Activated CD8-positive, alpha-beta memory T cell treated with anti-CD3 and anti-CD28 coated beads, Interleukin-2, amount 50 U/mL, for 1 hour (primary cell): Measurements from ENCODE around the gene KRT38.

ENCODE experiments used
- DNase-seq: peaks from one replicate; pipeline ENCODE4 v3.0.0-alpha.2; 2020; ENCODE audit errors: extremely low read depth

KRT38 gene

DNA sequence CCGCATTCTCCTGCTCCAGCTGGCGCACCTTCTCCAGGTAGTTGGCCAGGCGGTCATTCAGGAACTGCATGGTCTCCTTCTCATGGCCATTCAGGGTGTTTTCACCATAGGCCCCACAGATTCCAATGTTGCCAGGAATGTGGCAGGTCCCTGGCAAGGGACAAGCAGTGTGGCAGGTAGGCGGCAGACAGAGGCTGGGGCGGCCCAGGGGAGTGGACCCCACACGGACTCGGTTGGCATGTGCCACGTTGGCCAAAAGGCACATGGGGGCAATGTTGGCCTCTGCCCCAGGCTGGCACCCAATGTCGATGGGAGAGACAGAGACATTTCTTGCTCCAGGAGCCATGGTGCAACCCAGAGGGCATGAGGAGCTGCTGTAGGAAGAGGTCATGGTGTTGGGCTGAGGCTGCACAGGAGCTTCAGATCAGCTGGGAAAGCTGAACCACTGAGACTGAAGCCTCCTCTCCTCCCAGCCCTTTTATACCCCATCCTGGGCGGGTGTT, at the start of gene KRT38:
TSS of gene KRT38 (minus strand) at position 453 of the 503 bp plus-strand sequence. CDS start at position 391, 62 bp downstream.
- DNase-seq = no peak

DNA sequence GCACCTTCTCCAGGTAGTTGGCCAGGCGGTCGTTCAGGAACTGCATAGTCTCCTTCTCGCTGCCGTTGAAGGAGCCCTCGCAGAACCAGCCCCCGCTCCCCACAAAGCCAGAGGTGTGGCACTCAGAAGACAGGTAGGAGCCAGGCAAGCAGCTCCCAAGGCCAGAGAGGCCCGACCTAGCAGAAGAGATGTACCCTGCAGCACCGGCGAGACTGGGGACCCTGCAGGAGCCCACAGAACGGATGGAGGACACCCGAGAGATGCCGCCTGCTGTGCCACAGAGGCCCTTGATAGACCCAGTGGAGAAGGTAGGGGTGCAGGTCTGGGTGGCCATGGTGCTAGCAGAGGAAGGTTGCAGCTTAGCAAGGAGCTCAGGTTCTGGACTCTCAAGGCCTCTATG, 48.7 kb upstream of the KRT38 start, which contains the start of gene KRT36:
TSS of gene KRT36 (minus strand) at position 380 of the 400 bp plus-strand sequence. CDS start at position 334, 46 bp downstream.
- no peak for DNase-seq

DNA sequence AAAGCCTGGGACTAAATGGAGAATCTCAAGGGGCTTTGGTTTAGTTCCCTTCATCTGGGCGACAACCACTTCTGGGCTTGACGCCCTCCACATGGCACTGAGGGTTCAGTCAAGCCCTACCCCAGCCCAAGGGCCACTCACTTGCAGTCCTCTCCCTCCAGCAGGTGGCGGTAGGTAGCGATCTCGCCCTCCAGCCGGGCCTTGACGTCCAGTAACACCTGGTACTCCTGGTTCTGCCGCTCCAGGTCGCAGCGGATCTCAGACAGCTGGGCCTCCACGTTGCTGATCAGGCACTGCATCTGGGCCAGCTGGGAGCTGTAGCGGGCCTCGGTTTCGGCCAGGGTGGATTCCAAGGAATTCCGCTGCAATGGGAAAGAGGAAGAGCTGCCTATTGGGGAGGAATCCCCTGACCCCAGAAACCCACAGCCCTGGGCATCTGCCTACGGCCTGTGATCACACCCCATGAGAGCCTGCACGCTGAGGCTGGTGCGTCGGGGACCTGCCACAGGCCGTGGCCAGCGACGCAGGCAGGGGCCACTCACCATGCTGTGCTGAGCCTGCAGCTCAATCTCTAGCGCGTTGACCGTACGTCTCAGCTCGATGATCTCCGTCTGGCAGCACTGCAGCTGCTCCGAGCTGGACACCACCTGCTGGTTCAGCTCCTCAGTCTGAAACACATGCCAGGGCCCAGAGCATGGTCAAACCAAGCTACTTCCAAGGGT, 46.2 kb upstream of the KRT38 start:
- DNase-seq = no peak

DNA sequence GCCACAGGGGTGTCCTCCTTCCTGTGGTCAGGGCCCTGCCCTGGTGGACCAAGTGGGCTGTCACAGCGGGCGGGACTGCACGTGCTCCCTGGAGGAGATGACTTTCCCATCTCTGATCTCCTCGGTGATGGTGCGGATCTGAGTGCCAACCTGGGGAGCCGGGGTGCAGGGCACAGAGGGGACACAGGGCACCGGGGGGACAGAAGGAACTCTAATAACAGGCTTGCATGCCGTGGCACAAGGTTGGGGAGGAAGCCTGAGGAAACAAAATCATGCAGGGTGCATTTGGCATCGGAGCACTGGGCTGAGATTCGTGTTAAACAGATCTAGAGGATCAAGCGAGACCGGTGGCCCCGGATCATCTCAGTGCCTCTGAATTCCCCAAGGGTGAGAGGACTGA, 45.5 kb upstream of the KRT38 start:
- DNase-seq = no peak

DNA sequence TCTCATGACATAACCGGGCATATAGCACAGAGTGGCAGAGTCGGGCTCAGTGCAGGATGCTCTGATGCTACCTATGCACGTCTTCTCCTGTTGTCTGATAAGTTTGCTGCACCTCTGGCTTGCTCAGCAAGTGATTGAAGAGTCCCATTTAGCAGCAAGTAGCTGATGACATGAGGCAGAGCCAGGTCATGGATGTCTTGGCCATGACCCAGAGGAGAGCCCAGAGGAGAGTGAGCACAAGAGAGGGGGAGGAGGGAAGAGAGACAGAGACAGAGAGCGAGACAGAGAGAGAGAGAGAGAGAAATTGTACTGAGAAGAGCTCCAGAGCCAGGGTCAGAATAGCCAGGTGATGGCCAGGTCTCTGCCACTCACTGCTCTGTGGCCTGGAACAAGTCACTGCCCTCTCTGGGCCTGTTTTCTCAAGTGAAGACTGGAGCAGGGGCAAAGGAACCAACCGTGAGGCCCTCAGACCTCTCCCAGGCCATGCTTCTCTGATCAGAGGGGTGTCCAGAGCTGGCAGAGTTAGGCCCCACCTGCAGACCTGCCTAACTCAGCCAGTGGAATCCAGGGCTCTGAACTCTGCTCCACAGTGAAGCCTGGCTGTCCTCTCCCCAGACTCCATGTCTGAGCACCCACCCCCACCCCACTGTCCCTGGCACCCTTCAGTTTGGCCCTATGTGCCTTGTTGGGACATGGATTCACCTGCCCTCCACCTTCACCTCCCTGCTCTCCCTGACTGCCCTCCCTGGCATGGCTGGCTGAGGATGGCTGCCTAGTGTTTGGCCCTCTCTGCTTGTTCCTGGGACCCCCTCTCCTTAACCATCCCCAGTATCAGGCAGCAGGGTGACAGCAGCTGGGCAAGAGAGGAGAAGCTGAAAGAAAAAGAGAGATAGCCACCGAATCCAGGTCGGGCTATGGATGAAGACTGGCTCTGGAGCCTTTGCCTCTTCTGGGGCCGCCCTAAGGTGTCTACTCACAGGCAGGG, 44.4 kb upstream of the KRT38 start:
- no peak for DNase-seq

DNA sequence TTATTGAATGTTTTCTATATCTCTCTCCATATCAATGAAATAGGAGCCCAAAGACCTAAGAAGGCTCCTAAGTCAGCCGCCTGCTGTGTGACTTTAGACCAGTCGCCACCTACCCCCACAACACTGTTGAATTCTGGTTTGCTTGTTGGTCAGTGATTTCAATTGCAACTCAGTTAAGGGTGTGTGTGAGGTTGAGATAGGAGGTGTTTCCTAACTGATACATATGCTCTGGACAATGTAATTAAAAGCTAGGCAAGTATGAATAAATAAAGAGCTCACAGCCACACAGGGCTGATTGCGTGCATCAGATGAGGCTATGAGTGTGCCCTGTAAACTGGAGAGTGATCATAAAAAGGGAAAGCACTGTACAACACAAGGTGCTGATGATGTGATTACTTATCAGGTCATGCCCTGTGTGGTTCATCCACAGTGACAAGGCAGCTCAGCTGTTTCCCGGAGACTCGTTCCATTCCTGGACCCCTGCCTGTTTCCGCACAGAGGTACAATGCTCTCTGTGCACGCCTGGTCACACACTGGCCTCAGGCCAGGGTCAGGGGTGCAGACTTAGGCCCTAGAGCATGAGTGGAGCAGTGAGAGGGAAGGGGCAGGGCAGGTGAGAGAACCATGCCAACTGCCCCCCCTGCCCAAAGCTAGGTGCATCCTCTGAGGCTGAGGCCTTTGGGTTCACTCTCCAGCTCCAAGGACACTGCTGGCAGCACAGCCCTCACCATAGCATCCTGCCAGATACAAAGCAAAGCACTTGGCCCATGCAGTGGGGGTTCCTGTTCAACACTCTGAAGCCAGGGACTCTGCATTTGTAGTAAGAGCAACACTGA, 43.4 kb upstream of the KRT38 start:
- no peak for DNase-seq

DNA sequence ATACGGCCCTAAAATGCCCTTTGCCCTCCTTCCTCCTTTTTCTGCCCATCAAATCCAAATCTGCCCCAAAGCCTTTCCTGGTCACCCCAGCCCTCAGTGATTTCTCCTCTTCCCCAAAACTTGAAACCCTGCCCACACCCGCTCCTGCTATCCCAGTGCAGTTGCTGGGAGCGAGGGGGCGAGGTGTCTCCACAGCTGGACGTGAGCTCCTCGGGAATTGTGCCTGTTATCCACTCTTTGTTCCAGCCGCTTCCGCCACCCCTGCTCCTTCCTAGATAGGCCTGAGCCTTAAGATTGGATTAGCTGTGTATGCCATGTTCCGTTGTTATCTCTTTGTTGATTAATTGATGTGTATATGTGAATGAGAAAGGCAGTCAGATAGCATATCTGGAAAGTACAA, 42.7 kb upstream of the KRT38 start:
- DNase-seq = no peak

DNA sequence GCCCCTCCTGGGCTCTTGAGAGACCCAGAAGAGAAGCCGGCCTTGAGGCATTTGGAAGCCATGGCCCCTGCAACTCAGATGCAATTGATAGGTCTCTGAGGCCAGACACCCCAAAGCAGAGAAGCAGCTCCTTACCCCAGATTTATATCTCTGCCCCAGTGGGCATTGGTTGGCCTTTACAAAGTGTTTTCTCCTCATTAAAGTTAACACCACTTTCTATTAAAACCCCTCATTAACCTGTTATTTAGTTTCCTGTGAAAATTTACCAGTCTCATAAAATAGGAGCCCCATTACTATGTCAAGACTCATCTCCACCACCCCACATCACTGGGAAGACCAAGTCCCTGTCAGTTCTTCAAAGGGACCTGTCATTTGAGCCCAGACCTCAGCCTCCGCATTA, 40.3 kb upstream of the KRT38 start, which contains the start of gene KRT35:
TSS of gene KRT35 (minus strand) at position 116 of the 400 bp plus-strand sequence. CDS start at position 62, 54 bp downstream.
- no peak for DNase-seq

DNA sequence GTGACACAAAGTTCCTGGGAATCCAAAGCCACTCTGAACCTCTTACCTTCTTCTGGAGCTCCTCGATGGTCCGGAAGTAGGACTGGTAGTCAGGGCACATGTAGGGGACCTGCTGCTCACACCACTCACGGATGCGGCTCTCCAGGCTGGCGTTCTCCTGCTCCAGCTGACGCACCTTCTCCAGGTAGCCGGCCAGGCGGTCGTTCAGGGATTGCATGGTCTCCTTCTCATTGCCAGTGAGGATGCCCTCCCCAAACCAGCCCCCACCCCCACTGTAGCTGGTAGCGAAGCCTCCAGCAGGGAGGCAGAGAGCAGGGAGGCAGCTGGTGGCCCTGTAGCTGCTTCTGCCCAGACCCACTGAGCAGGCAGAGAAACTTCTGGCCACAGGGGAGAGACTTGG, 39.8 kb upstream of the KRT38 start:
- DNase-seq = no peak

DNA sequence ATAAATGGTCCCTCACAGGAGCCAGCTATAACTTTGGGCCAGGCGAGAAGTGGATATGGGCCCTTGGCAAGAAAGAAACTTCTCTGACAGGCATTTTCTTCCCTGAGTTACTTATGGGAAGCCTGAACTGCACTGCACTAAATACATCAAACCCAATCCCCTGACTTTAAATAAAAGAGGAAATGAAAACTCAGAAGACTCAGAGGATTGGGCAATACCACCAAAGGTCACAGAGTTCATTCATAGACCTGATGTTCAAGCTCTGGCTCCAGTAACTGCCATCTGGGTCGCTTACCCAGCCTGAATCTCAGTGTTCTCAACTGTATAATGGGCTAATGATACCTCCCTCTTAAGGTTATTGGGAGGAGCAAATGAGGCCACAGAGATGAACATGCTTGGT, 39.4 kb upstream of the KRT38 start:
- no peak for DNase-seq

DNA sequence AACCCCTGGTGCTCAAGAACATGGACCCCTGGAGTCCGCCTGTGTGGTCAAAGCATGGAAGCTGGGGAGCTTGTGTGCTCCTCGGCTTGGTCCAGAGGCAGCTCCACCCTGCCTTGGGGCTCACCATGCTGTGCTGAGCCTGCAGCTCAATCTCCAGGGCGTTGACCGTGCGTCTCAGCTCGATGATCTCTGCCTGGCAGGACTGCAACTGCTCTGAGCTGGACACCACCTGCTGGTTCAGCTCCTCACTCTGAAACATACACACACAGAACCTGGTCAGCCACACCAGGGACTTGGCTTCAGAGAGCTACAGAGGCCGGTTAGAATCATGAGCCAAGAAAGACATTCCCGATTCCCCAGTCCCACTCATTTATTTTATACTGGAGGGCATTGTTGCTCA, 37.5 kb upstream of the KRT38 start:
- DNase-seq = no peak

DNA sequence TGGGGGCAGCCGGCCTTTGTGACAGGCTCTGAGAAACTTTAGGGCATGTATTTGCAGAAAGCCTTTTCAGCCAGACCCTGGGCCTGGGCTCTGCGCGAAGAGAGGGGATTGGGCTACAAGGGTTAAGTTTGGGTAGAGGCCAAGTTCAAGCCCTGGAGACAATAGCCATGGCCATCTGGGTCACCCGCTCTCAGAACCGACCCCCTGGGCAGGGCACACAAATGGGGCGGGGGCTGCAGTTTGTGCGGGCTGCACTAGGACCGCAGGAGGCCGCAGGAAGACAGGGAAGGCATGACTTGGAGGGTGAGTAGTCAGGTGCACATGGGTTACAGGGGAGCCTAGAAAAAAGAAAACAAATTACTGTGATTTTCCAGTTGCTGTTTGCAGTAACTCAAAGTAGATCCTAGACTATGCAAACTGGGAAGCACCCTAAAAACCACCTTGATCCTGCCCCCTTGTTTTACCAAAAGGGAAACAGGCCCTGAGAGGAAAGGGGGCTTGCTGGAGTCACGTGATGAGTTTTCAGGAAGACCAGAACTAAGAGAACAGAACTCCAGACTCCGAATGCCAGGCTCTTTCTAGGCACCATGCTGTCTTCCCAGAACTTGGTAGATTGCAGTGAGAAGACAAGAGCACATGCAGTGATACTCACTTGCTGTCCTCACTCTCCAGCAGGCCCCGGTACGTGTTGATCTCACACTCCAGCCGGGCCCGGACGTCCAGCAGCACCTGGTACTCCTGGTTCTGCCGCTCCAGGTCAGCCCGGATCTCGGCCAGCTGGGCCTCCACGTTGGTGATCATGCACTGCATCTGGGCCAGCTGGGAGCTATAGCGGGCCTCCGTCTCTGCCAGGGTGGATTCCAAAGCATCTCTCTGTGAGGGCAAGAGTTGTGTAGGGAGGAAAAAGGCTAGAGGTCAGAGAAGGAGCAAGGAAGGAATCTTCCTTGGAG, 36.4 kb upstream of the KRT38 start:
- no peak for DNase-seq

DNA sequence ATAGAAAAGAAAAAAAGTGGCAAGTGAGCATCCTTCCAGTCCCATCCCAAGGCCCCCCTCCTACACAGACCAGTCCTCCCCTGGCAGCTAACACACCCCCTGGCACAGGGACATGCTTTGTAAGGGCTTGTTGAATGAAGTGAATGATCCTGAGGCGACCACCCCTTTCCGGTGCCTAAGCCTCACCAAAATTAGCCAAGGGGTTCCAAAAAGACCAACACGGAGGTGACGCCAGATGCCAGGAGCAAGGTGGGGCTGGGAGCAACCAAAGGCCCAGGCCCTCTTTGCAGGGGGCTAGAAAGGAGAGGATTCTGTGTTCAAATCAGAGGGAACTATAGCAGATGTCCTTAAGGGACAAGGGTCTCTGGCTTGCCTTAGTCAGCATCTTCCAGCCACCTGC, 34.6 kb upstream of the KRT38 start:
- no peak for DNase-seq

DNA sequence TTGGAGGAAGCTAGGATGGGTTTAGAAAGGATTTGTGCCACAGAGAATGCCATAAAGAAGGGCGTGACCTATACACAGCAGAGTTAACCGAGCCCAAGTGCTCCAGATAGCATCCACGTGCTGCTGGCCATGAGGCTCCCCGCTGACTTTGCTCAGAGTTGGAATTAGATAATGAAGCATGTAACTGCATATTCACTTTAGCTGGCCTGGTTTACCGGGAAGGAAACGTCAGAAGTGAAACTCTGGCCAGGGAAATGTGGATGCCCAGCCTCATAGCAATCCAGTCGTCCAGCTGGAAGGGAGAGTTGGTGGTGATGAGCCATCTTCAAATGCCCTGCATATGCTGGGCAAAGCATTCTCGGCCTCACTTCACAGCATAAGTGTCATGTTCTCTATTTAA, 34.1 kb upstream of the KRT38 start:
- DNase-seq = no peak

DNA sequence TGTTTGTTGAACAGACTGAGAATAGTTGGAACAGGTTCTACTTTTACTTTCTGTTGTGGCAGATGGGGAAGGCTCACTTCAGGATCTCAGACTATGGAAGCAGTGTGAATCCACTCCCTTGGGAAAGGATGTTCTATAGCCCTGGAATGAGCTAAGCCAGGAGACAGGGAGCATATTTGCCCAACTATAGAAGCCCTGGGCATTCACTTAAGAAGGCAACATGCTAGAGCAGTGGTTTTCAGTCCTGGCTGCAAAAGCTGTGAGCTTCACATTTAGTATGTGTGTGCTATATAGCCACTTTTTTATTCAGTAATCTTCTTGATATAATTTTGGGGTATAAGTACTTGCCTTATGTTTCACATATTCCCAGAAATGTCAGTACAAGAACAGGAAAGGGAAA, 27.6 kb upstream of the KRT38 start:
- DNase-seq = no peak

DNA sequence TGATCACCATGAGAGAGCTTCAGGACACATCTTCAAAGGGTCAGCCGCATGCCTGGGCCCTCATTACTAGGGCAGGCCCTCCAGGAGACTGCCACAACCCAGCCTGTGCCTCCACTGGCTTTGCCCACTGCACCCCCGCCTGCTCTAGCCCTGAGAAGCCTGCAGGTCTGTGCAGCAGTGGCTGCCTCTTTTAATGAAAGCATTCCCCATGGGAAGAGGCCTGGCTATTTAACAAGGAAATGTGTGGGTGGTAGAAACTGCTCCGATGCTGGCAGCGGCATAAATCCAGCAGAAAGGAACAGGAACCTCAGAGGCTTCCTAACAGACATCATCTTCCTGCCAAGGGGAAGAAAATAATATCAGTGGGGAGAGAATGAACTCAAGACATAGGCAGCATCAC, 26.8 kb upstream of the KRT38 start:
- DNase-seq = no peak

DNA sequence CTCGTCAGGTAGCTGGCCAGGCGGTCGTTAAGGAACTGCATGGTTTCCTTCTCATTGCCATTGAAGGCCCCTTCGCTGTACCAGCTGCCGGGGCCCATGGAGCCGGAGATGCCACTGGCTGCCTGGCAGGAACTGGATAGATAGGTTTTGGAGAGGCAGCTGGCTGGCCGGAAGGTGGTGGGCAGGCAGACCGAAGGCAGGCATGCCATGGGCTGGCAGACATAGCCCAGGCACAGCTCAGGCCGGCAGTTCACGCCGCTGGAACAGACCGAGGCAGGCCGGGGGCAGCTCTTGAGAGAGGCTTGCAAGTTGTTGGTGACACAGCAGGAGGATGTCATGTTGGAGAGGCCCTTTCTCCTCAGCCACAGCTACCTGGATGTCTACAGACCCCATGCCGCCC, 26.2 kb upstream of the KRT38 start, which contains the start of gene KRT32:
TSS of gene KRT32 (minus strand) at position 399 of the 400 bp plus-strand sequence. CDS start at position 338, 61 bp downstream.
- DNase-seq = no peak

DNA sequence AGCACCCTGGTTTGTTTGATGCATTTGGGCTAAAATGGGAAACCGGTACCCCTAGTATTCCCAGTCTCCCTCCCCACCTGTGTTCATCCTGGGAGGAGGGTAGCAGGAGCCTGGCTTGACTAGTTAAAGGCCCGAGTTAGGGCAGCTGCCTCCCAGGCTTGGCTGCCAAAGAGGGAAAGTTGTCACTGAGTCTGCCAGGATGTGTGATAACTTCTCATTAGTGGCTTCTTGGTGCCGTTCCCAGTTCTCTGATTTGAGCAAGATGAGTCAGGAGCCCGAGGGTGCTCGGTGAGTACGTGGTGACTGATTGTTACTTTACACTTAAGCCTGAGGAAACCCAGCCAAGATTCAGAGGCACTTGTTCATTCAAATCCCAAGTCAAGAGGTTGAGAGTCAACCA, 23.9 kb upstream of the KRT38 start:
- no peak for DNase-seq

DNA sequence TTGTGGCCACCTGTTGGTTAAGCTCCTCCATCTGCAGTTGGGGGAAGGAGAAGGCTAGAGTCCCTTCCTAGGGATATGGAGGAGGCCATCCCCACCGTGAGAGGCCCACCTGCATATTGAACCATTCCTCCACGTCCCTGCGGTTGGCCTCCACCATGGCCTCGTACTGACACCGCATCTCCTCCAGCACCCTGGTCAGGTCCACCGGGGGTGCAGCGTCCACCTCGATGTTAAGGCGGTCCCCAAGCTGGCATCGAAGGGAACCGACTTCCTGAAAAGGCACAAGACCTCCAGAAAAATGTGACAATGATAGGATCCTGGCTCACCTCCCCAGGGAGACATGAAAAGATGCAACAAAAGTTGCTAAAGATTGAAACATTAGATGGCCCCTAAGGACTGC, 23.4 kb upstream of the KRT38 start:
- no peak for DNase-seq

DNA sequence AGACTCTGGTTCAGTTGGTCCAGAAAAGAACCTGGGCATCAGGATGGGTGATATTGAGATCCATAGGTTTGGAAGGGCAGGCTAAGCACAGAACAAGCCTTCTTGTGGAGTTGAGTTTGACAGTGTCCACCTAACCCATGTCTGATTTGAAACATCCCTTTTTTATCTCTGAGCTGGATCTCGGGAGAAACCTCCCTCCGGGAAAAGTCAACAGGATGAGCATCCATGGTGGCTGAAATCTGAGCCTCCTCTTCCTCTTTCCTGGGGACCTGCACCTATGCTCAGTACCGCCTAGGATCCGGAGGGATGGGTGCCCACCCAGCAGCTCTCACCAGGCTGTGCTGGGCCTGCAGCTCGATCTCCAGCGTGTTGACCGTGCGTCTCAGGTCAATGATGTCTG, 23.0 kb upstream of the KRT38 start:
- DNase-seq = no peak
